Effector CD4-positive, alpha-beta T cell (primary cell): Measurements from ENCODE around the gene CEACAM5.
"Not testable (repeated sequence)": the region's sequence is repeated elsewhere in the genome, so short reads cannot be mapped to it uniquely, and the experiment has no call there.

ENCODE experiments used
- DNase-seq: peaks from one replicate; pipeline ENCODE4 v3.0.0-alpha.2; 2020

The CEACAM5 gene

DNA sequence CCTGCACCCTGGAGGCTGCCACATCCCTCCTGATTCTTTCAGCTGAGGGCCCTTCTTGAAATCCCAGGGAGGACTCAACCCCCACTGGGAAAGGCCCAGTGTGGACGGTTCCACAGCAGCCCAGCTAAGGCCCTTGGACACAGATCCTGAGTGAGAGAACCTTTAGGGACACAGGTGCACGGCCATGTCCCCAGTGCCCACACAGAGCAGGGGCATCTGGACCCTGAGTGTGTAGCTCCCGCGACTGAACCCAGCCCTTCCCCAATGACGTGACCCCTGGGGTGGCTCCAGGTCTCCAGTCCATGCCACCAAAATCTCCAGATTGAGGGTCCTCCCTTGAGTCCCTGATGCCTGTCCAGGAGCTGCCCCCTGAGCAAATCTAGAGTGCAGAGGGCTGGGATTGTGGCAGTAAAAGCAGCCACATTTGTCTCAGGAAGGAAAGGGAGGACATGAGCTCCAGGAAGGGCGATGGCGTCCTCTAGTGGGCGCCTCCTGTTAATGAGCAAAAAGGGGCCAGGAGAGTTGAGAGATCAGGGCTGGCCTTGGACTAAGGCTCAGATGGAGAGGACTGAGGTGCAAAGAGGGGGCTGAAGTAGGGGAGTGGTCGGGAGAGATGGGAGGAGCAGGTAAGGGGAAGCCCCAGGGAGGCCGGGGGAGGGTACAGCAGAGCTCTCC, 6.9 kb upstream of the CEACAM5 start:
- DNase-seq, result no peak

DNA sequence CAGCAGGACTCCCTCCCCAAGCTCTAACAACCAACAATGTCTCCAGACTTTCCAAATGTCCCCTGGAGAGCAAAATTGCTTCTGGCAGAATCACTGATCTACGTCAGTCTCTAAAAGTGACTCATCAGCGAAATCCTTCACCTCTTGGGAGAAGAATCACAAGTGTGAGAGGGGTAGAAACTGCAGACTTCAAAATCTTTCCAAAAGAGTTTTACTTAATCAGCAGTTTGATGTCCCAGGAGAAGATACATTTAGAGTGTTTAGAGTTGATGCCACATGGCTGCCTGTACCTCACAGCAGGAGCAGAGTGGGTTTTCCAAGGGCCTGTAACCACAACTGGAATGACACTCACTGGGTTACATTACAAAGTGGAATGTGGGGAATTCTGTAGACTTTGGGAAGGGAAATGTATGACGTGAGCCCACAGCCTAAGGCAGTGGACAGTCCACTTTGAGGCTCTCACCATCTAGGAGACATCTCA, 6.2 kb upstream of the CEACAM5 start:
- DNase-seq, result no peak

DNA sequence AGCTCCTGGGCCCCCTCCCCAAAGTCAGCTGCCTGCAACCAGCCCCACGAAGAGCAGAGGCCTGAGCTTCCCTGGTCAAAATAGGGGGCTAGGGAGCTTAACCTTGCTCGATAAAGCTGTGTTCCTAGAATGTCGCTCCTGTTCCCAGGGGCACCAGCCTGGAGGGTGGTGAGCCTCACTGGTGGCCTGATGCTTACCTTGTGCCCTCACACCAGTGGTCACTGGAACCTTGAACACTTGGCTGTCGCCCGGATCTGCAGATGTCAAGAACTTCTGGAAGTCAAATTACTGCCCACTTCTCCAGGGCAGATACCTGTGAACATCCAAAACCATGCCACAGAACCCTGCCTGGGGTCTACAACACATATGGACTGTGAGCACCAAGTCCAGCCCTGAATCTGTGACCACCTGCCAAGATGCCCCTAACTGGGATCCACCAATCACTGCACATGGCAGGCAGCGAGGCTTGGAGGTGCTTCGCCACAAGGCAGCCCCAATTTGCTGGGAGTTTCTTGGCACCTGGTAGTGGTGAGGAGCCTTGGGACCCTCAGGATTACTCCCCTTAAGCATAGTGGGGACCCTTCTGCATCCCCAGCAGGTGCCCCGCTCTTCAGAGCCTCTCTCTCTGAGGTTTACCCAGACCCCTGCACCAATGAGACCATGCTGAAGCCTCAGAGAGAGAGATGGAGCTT, 4.7 kb upstream of the CEACAM5 start:
- no peak for DNase-seq

DNA sequence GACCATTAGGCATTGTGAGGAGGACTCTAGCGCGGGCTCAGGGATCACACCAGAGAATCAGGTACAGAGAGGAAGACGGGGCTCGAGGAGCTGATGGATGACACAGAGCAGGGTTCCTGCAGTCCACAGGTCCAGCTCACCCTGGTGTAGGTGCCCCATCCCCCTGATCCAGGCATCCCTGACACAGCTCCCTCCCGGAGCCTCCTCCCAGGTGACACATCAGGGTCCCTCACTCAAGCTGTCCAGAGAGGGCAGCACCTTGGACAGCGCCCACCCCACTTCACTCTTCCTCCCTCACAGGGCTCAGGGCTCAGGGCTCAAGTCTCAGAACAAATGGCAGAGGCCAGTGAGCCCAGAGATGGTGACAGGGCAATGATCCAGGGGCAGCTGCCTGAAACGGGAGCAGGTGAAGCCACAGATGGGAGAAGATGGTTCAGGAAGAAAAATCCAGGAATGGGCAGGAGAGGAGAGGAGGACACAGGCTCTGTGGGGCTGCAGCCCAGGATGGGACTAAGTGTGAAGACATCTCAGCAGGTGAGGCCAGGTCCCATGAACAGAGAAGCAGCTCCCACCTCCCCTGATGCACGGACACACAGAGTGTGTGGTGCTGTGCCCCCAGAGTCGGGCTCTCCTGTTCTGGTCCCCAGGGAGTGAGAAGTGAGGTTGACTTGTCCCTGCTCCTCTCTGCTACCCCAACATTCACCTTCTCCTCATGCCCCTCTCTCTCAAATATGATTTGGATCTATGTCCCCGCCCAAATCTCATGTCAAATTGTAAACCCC, 2.8 kb upstream of the CEACAM5 start:
- DNase-seq, result peak; percentile 14

DNA sequence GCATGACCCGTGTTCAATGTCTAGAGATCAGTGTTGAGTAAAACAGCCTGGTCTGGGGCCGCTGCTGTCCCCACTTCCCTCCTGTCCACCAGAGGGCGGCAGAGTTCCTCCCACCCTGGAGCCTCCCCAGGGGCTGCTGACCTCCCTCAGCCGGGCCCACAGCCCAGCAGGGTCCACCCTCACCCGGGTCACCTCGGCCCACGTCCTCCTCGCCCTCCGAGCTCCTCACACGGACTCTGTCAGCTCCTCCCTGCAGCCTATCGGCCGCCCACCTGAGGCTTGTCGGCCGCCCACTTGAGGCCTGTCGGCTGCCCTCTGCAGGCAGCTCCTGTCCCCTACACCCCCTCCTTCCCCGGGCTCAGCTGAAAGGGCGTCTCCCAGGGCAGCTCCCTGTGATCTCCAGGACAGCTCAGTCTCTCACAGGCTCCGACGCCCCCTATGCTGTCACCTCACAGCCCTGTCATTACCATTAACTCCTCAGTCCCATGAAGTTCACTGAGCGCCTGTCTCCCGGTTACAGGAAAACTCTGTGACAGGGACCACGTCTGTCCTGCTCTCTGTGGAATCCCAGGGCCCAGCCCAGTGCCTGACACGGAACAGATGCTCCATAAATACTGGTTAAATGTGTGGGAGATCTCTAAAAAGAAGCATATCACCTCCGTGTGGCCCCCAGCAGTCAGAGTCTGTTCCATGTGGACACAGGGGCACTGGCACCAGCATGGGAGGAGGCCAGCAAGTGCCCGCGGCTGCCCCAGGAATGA, 1.5 kb upstream of the CEACAM5 start:
- DNase-seq, result peak; percentile 59

DNA sequence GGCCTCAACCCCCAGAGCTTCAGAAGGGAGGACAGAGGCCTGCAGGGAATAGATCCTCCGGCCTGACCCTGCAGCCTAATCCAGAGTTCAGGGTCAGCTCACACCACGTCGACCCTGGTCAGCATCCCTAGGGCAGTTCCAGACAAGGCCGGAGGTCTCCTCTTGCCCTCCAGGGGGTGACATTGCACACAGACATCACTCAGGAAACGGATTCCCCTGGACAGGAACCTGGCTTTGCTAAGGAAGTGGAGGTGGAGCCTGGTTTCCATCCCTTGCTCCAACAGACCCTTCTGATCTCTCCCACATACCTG, 969 bp upstream of the CEACAM5 start:
- DNase-seq, result no peak

DNA sequence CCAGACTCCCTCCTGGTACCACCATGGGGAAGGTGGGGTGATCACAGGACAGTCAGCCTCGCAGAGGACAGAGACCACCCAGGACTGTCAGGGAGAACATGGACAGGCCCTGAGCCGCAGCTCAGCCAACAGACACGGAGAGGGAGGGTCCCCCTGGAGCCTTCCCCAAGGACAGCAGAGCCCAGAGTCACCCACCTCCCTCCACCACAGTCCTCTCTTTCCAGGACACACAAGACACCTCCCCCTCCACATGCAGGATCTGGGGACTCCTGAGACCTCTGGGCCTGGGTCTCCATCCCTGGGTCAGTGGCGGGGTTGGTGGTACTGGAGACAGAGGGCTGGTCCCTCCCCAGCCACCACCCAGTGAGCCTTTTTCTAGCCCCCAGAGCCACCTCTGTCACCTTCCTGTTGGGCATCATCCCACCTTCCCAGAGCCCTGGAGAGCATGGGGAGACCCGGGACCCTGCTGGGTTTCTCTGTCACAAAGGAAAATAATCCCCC, 505 bp upstream of the CEACAM5 start:
- no peak for DNase-seq

DNA sequence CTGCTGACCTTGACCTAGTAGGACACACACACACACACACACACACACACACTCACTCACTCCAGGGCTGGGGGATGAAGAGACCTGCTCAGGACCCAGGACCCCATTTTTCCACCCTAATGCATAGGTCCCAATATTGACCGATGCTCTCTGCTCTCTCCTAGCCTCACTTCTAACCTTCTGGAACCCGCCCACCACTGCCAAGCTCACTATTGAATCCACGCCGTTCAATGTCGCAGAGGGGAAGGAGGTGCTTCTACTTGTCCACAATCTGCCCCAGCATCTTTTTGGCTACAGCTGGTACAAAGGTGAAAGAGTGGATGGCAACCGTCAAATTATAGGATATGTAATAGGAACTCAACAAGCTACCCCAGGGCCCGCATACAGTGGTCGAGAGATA, 1.1 kb downstream of the CEACAM5 start:
- not testable (repeated sequence) for DNase-seq

DNA sequence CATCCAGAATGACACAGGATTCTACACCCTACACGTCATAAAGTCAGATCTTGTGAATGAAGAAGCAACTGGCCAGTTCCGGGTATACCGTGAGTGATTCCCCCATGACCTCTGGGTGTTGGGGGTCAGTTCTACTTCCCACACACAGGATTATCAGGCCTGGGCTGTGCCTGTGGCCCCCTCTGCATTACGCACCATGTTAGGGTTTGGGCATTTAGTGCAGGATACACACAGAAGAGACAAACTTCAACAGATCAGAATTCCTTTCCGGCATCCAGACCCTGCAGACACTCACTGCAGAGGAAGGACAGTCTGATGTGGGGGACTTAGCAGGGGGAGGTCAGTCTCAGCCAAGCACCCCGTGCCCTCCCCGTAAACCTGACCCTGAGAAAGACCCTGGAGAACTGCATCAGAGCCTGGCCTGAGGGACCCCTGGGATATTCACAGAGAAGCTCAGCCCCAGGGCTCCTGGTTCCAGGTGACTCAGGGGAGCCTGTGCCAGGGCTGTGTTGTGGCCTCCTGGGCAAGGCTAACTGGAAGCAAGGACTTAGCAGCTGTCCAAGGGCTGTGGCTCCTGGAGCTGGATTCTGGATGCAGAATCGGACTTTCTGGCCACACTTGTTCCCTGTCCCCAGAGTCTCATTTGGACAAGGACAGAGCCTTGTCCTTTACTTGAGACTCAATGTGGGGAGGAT, 1.7 kb downstream of the CEACAM5 start:
- no peak for DNase-seq

DNA sequence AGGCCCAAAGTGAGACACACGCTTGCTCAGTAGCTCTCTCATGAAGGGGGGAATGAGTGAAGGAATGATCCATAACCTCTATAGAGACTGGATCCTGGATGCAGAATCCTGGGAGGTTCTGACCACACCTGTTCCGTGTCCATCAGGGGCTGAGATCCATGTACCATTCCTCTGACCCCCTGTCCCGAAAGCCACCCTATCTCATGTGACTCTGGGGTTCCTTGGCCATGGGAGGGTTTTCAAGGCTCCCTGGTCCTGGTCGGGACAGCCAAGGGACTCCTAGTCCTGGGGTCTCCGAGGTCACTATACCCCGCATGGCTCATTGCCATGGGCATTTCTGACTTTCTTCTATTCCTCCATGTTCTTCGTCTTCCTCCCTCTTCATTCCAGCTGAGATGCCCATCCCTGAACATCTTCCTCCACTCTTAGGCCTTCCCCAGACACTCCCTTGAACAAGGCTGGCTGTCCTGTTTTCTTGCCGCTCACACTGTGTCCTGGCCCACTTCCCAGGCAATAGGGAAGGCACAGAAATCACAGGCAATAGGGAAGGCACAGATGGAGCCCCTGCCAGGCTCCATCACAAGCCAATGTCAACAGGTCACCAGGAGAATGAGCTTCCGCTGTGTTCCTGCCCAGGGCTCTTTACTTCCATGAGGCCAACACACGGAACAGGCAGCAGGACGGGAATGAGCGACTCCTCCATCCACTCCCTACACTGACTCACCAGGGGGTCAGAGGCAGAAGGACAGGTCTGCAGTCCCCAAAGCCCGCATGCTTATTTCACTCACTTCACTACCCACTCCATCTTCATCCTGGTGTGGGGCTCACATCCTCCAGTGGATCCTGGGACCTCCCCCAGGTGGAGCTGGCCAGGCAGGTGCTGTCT, 3.2 kb downstream of the CEACAM5 start:
- DNase-seq, result no peak

DNA sequence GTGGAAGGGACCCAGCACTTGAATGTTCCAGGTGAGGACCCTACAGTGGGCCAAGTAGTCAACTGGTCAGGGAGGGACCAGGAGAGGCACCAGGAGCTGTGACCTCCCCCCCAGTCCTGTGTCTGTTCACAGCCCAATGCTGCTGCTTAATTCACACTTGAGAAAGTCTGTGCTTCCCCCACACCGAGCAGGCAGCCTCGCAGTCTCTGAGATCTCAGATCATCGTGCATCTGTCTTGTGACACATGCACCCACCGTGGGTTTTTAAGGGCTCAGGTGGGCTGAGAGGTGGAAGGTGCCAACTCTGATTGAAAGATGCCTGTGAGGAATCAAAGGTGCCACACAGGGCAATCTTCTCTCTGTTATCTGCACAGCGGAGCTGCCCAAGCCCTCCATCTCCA, 6.2 kb downstream of the CEACAM5 start:
- no peak for DNase-seq

DNA sequence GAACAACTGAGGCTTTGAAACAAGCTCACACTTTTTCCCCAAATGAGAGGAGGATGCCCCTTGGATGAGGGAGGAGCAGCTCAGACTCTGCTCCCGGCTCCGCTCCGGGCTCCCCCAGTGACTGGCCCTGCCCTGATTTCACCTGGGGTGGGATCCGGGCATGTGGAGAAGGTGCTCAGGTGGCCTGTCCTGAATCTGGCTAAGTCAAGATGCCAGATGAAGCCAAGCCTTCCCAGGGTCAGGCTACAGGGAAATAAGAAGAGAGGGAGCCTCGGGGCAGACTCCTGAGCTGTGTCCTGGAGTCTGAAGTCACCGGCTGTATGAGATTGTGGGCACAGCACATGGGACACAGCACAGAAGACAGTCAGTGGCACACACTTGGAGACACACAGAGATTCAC, 10.3 kb downstream of the CEACAM5 start:
- DNase-seq, result no peak

DNA sequence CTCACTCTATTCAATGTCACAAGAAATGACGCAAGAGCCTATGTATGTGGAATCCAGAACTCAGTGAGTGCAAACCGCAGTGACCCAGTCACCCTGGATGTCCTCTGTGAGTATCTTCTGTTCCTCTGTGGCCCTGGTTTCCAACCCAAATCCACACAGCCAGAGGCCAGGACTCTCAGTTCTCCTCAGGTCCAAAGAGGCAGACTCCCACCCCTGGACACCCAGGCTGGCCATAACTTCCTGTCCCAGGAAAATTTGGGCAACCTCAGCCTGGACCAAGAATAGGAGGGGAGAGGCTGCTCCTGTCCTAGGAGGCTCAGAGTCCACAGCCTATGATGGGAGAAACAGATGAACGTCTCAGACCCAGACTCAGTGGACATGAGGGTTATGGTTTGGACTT, 11.7 kb downstream of the CEACAM5 start:
- DNase-seq, result no peak

DNA sequence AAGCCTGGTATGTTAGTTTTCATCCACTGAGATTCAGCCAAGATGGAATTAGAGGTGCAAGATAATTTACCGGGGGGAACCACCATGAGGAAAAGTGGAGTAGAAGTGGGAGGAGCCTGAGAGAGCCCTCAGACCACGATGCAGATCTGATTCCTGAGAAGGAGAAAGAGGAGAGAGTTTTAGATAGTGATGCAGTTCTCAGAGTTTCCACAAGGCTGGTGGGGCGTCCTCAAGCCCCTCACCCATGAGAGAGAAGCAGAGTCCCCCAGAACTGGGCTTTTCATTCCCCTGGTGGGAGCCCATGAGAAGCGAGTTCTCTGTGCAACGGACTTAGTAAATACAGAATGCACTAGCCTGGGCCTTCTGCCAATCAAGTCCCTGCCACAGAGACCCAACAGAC, 18.1 kb downstream of the CEACAM5 start:
- DNase-seq, result no peak

DNA sequence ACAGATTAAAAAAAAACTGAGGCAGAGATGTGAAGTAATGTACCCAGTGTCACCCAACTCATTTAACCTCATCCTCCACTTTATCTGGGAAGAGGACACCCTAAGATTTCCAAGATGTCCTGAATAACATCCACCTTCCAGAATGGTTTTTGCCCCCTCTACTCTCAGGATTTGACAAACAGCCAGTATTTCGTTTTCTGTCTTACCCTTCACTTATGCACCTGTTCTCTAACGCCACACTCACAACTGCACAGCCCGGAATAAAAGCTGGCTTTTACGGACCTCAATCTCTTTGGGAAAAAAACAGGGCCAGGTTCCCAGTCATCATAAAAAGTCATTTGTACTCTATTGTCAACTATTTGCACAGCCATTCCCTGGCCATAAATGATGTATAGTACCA, 25.7 kb downstream of the CEACAM5 start:
- DNase-seq, result no peak

DNA sequence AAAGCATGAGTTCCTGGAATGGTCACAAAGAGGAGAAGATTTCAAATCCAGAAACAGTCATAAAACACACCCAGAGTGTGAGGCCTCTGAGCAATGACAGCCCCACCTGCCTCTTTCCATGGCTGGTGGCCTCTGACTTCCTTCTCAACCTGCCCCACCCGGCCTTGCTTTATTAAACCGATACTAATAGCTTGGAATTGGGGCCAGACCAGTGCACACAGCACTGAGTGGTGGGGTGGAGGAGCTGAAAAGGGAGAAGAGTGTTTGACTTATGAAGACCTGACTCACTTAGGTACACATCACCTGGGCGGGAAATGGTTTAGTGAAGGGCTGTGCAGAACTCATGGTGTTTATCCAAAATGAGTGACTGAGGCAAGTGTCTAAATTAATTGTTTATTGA, 26.2 kb downstream of the CEACAM5 start:
- DNase-seq, result no peak

DNA sequence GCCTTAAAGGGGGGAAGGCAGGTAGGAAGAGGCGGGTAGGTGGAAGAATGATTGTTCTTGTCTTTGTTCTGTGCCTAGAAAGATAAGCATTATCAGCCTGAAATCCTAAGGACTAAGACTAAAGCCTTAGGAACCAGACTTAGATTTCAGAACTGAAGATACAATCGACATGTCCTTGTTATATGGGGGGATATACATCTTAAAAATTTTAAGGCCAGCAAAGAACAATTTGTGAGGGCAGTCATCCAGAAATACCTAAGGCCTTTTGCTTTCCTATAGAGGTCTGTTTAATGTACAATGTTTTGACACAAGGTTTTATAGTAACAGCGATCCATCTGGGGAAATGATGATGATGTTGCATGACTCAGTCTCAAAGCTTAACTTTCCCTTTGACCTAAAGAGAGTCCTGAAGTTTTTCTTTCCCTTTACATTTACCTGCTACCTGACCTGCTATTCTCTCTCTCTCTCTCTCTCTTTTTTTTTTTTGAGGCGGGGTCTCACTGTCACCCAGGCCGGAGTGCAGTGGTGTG, 26.7 kb downstream of the CEACAM5 start:
- DNase-seq, result no peak

DNA sequence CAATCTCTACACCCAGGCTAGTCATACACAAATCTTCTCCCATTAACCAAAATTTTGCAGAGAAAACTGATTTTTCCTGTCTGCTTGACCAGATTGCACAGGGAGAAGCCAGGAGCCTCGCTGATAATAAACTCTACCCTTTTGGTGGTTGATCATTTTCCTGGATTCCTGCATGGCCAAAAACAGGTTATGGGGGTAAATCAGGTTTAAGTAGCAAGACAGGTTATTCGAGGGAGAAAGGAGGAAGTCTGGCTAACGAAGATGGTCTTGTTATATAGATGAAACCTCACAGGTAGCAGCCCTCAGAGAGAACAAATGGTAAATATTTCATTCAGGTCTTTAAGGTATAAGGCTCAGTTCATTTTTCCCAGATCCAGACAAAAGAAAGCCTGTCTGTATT, 30.9 kb downstream of the CEACAM5 start:
- DNase-seq, result no peak

DNA sequence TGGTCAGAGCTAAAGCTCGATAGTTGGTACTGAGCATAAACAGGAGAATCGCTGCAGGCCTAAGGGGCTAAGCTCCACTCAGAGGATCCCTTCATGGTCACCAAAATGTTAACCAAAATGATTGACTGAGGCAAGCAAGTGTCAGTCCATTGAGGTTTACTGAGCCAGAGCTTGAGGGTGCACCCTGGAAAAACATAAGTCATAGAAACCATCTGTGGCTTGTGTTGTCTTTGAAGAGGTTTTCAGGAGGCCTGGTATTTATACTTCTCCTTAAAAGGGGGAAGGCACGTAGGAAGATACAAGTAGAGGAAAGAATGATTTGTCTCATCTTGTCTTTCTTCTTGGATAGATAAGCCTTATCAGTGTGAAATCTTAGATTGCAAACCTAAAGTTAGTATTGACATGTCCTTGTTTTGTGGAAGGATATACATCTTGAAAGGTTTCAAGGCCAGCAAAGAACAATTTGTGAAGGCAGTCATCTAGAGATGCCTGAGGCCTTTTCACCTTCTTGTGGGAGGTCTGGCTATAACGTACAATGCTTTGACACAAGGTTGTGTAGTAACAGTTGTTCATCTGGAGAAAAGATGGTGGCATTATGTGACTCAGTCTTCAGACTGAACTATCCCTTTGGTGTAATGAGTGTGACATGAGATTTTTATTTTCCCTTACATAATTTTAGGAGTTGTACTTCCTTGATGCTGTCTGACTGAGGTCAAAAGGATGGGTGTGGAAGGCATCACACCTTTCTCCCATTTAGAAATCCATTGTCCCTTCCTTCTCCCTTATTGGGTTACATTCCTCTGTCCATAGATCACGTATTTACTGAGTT, 32.2 kb downstream of the CEACAM5 start:
- no peak for DNase-seq

DNA sequence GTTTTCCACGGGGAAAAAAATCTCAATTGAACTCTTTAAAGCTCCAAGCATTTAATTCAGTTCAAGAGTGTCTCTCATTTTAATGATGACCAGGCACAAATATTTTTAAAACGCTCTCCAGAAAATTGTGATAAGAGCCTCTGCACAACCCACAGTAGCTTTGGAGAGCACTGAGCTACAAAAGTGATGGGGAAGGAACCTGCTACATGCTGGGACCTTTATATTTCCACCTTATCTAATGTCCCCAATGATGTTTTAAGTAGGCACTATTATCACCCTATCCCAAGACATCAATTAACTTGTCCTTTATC, 32.8 kb downstream of the CEACAM5 start:
- DNase-seq, result no peak
